ENCODE results near the gene OR51L1.

- TF ChIP-seq POLR2A (IDR thresholded peaks at IDR 0.05): no peak
- no peak for TF ChIP-seq POLR2AphosphoS5 (IDR thresholded peaks at IDR 0.05)
Observed at GRCh38 chr11:4991060-4991459, 3.6 kb upstream of the OR51L1 start.

Measured in prostate gland (tissue), 1 donor.